ENCODE results near the gene SUV39H2. TPM values are rescaled to one million over a fixed set of nuclear protein-coding genes. Genes with fewer than 3 reads are reported as not detected.
"Not testable (repeated sequence)": the region's sequence is repeated elsewhere in the genome, so short reads cannot be mapped to it uniquely, and the experiment has no call there.

SUV39H2 gene
- total and polyA plus RNA-seq, 11 donors: 1.3 to 8.4 (median 5.2) TPM

- H3K27ac ChIP-seq; ATAC-seq; H3K4me3 ChIP-seq; H3K4me1 ChIP-seq; H3K9me3 ChIP-seq; intact Hi-C loops (cut with DNase I); H3K27me3 ChIP-seq; DNase-seq: not testable (repeated sequence)
- peaks cover 0 to 69% (median 60%) of the 10 kb centered on the region in 9 donors for H3K36me3 ChIP-seq
- WGBS, 4 donors: 89 to 98% (median 96%) methylated on average over 7 of the region's 7 CpGs
Measured at GRCh38 chr10:14942950-14943338, 64.3 kb downstream of the SUV39H2 start.

- ATAC-seq (no peak), DNase-seq (no peak)
- no peak overlapping the region for H3K27ac ChIP-seq
- H3K27me3 ChIP-seq: no peaks in the 10 kb centered on the region
- H3K4me1 ChIP-seq: no peaks in the 10 kb centered on the region
- 91 to 96% (median 95%) methylated on average over 5 of the region's 5 CpGs for WGBS, 4 donors
- H3K9me3 ChIP-seq: no peaks in the 10 kb centered on the region
- TF ChIP-seq POLR2A (IDR thresholded peaks at IDR 0.05) (no peak), CTCF (IDR thresholded peaks at IDR 0.05) (no peak)
- H3K4me3 ChIP-seq: no peak overlapping the region
- intact Hi-C loops (cut with DNase I): no loop called here
- H3K36me3 ChIP-seq: peaks cover 0 to 78% (median 68%) of the 10 kb centered on the region in 9 donors
Measured at GRCh38 chr10:14945108-14945507, 66.4 kb downstream of the SUV39H2 start.

GRCh38 chr10:14947268-14947667 is 68.6 kb downstream of the SUV39H2 start:
- Histone ChIP-seq H3K27ac (no peak overlapping the region), H3K4me1 (peaks cover 0 to 20% (median under 1%) of the 10 kb centered on the region in 12 donors), H3K27me3 (no peaks in the 10 kb centered on the region), H3K9me3 (no peaks in the 10 kb centered on the region), H3K4me3 (no peak overlapping the region), H3K36me3 (peaks cover 0 to 67% (median 58%) of the 10 kb centered on the region in 9 donors)
- intact Hi-C loops (cut with DNase I): no loop called here
- WGBS, 4 donors: 92 to 100% (median 96%) methylated on average over 1 of the region's 1 CpG
- TF ChIP-seq CTCF (IDR thresholded peaks at IDR 0.05) (no peak), POLR2A (IDR thresholded peaks at IDR 0.05) (no peak)
- DNase-seq (no peak), ATAC-seq (no peak)

- no peak for DNase-seq
- WGBS, 4 donors: 90 to 96% (median 94%) methylated on average over 5 of the region's 5 CpGs
- H3K4me1 ChIP-seq: peaks cover 0 to 30% (median 10%) of the 10 kb centered on the region in 12 donors
- no peak overlapping the region for H3K4me3 ChIP-seq
- H3K36me3 ChIP-seq: peaks cover 0 to 49% (median 39%) of the 10 kb centered on the region in 9 donors
- H3K9me3 ChIP-seq: no peaks in the 10 kb centered on the region
- TF ChIP-seq POLR2A (IDR thresholded peaks at IDR 0.05) (no peak), CTCF (IDR thresholded peaks at IDR 0.05) (no peak)
- intact Hi-C loops (cut with DNase I): no loop called here
- no peak overlapping the region for H3K27ac ChIP-seq
- H3K27me3 ChIP-seq: no peaks in the 10 kb centered on the region
- no peak for ATAC-seq
Measured at GRCh38 chr10:14949291-14949690, 70.6 kb downstream of the SUV39H2 start.
